Activated CD4-positive, alpha-beta T cell treated with anti-CD3 and anti-CD28 coated beads for 48 hours (primary cell): Measurements from ENCODE around the gene CSTF1.

Experiments used
- DNase-seq: peaks from one replicate; pipeline ENCODE4 v3.0.0-alpha.2; 2020

Gene CSTF1

DNA sequence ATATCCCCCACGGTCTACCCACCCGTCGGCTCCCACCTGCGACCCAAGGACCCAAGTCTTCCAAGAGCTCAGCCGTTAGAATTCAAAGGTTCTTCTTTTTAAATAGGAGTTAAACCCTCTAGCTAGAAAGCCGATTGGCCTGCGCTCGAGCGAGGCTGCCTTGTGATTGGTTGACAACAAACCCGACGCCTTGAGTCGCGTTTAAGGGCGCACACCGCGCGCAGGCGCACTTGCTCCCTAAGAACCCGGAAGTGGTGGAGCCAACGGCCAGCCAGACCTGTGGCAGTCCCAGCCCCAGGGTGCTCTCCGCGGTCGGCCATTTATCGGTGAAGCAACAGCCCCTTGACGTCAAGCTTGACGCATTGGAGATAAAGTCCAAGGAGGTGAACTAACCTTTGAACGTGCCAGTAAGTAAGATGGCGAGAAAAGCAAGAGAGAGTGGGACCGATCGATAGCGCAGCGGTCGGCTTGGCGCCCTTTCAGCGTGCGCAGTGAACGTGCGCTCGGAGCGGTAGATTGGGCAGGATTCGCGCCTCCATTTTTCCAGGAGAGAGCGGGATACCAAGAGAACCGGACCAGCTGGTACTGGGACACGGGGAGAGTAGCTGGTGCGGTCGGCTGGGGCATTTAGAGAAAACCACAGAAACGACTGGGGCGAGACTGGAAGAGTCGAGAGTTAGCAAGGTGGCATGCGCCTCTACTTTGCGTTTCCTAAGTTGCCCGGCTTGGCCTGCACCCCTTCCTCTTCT lies at the start of gene CSTF1, which contains the start of gene AURKA:
Gene CSTF1, plus strand, starts transcription at position 514 of the 749 bp plus-strand sequence. CDS start 2,908 bp downstream, outside the sequence.
Gene AURKA, minus strand, starts transcription at position 84 of the 749 bp plus-strand sequence. CDS start 4,018 bp downstream, outside the sequence.
- peak; percentile 100 for DNase-seq

DNA sequence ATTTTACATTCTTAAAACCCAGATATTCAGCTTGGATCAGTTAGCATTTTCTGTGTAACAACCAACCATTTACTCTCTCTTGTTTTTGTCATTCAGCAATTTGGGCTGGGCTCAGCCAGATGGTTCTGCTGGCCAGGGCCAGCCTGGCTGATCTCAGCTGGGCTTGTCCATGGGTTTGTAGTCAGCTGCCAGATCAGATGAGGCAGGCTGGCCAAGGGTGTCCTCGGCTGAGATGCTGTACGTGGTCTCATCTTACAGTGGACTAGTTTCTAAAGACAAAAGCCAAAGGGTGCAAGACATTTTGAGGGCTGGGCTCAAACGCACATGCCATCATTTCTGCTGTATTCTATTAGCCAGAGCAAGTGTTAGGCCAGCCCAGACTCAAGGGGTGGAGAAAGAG lies 49.7 kb upstream of the CSTF1 start:
- DNase-seq, result no peak

DNA sequence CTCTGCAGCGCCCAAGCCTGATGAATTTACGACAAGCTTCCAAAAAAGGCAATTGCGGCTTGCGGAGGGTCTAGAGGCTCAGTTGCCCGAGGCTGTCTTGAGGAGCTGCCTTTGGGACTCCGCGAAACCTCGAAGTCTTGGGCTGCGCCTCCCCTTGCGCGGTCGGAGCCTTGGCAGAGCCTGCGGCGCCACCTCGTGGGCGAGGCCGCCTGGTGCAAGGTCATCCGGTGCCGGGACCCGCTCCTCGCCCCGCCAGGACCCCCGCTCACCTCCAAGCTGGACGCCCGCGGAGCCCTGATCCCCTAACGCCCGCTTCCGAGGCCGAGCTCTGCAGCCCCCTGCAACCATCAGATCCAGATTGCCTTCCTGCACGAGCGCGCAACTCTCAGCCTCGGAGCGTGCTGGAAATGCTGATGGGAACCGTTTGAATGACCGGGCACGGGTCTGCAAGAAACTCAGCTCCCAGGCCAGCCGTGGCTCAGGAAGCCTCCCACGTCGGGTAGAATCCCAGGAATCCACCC lies 48.5 kb upstream of the CSTF1 start:
- DNase-seq, result peak; percentile 72

DNA sequence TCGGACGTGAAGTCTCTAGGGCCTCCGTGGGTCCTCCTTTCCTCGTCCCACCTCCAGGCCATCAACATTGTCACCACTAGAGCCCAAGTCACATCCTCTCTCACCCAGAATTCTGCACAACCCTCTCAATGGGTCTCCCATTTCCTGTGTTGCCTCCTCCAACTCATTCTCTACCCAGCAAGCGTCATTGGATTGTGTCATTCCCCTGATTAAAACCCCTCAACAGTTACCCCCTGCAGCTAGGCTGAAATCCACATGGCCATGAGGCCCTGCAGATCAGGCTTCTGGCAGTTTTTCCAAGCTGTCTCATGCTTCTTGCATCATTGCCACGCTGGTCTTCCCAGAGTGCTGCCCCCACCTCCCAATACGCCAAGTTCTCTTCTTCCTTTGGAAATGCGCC lies 46.5 kb upstream of the CSTF1 start:
- no peak for DNase-seq

DNA sequence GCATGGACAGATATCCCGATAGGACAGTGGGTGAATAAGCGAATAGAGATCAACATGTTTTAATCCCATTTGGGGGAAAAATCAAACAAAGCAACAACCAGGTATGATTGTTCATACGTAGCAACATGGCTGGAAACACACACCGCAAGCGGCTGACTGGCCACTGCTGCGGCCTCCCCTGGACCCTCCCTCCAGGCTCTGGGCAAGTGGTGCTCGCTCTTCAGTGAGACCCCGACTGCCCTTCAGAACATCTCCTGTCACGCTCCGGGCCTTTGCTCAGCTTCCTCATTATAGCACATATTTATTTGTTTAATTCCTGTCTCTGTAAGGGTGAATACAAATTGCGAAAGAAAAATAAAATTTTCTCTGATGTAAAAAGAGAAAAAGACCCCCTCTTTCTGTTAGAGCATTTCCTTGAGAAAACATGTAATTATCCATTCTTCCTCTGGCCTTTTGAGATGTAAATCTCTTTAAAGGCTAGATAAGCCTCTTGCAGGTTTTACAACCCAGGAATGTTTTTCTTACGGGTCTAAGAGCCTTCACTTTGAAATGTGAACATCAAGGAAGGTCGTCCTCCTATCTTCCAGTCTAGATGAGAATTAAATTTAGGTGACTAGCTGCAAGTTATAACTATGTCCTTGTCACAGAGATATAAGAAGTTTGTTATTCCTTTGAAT lies 44.7 kb upstream of the CSTF1 start:
- DNase-seq, result no peak

DNA sequence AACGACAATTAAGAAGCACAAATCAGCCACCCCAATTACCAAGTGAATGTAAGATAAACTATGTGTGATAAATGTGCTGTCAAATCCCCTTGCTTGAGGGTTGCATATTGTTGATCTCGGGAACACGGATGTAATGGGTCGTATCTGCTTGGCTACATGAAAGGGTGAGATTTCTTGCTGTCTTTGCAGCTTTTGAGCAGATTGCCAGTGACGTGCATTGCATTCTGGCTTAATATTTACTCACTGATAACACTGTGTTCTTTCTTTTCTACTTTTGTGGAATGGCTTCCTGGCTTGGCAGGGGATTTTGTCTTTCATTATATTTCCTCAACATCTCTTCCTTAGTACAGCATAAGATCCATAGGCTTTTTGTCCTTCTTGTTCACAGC lies 44.1 kb upstream of the CSTF1 start:
- no peak for DNase-seq

DNA sequence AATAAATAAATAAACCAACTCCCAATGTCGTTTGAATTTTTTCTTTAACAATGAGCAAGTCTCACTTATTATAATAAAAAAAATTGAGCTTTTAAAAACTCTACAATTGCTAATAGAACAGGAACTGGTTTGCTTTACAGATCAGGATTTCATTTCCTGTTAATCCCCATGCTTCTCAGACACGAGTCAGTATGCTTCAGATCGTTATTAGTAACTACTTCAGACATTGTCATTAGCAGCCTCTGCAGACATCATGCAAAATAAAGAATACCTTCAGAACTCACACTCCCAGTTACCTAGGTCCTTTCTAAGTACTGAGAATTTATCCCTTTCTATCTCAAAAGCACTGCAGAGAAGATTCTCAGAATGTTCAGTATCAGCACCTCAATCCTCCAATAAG lies 43.7 kb upstream of the CSTF1 start:
- DNase-seq, result no peak

DNA sequence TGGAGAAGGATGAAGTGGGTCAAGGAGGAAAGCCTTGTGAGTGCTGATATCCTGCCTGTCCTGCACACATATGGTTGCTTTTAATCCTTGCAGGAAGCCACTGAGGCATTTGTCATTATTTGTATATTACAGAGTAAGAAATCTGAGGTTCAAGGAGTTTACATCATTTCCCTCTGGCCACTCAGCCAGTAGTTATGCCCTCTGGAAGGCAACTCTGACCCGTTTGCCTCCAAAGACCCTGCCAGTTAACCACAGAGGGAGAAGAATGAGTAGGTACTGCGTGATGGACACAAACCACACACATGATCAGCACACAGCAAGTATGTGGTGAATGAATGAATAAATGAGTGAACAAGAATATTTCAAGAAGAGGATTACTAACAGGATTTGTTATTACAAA lies 41.6 kb upstream of the CSTF1 start:
- DNase-seq, result no peak

DNA sequence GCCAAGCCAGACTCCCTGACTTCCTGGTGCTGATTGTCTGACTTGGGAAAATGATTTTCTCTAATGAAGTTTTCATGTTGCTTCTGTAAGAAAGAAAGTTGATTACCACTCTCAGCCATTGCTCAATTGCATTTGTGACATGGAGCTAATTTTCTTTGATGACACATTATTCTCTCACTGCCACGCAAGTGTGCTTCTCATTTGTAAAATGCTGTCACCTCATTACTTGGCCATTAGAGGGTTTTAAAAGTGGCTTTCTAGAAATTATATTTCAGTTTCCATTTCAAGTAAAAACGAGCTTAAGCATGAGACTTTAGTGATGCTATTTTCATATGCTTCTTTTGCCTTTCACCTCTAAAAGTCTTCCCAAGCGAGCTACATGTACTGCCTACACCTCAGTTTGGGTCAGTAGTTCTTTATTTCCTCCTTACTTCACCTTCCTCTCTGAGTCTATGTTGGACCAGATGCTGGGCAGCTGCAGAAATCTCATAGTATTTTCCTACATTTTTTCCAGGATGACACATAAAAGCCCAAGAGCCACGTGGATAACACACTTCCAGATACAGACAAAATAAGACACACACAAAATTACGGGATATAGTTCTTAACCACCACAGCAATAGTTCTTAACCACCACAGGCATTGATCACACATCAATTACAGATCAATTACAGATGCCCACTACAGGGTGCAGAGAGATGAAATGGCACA lies 39.9 kb upstream of the CSTF1 start:
- DNase-seq, result no peak

DNA sequence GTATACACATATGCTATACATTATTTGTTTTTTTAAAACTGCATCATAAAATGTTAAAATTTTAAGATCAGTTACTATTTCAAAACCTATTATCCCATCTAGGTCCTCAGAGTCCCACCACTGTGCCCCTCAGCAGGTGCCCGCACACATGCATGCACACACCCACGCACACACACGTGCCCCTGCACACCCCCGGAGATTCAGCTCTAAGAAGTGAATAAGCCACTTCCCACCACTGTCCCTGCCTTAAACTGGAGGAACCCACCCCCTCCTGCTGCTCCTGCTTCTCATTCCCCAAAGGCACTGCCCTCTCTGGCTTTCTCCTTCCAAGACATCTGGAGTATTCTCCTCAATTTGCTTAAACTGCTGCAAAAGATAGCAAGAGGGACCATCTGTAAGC lies 39.1 kb upstream of the CSTF1 start:
- DNase-seq, result no peak

DNA sequence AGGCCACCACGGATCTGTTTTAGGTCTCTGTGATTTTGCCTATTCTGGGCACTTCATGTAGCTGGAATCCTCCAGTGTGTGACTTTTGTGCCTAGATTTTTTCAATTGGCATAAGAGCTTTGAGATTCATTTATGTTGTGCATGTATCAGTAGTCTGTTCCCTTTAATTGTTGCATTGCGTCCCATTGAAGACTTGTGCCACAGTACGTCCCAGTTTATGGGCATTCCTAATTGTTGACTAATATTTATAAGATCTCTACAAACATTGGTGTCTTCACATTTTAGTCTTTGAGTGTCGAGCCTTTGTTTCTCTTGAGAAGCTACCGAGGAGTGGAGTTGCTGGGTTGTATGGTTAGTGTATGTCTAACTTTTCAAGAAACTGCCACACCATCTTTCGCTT lies 34.4 kb upstream of the CSTF1 start:
- DNase-seq, result no peak

DNA sequence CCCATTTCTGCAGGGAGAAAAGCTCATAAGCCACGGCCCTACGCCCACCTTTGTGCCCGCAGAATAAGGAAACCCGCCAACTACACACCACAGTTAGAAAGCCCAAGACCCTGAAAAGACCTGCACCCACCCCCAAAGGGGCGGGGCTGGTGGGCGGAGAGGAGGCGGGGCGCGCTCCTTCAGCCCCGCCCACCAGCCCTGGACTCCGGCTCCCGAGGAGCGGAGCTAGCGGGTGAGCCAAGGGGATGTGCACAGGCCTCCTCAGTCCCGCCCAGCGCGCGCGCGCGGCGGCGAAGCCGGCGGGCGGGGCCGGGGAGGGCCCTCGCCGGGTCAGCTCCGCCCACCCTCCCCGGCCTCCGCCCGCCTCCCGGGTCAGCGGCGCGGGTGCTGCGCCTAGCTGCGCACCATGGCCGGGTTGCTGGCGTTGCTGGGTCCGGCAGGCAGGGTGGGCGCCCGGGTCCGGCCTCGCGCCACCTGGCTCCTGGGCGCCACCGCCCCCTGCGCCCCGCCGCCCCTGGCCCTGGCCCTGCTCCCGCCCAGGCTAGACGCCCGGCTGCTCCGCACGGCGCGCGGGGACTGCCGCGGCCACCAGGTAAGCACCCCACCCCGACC lies 33.7 kb upstream of the CSTF1 start, which contains the start of gene FAM210B:
Gene FAM210B, plus strand, starts transcription at position 375 of the 612 bp plus-strand sequence. Its CDS starts 32 bp downstream, at position 407.
- peak; percentile 86 for DNase-seq

DNA sequence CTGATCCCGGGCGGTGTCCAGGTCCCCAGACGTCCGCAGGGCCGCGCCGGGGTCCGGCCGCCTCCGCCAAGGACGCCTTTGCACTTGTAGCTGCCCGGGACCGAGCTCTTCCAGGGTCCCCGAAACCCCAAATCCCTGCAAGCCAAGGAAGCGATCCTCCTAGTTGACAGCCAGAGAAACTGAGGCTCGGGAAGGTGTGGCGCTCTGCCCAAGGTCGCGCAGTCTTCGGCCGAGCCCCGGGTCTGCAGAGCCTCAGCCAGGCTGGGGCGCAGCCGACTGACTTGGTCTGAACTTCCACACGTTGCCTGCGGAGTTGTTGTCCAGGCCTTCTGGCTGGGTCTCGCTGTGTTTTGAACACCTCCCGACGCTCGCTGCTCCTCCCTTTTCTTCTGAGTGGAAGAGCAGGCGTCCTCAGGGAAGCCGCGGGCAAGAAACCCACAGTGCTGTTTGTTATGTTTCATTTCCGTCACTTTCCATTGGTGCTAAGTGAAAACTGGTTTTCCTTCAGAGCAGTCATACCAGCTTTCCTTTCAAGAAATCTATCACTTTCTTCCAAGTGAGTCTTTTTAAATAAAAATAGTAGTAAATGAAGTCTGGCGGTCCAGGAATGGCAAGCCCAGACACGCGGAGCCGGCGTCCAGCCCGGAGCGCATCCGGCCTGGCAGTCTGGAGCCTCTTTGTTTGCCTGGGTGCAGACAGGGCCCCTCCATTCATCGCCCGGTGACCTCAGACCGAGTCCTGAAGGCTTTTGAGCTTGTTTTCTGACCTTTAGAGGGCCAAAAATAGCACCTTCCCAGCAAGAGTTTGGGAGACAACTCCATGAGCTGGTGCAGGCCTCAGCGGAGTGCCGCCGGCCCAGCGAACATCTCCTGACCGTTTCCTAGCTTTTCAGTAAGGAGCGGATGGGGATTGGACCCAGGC lies 33.0 kb upstream of the CSTF1 start:
- peak; percentile 36 for DNase-seq

DNA sequence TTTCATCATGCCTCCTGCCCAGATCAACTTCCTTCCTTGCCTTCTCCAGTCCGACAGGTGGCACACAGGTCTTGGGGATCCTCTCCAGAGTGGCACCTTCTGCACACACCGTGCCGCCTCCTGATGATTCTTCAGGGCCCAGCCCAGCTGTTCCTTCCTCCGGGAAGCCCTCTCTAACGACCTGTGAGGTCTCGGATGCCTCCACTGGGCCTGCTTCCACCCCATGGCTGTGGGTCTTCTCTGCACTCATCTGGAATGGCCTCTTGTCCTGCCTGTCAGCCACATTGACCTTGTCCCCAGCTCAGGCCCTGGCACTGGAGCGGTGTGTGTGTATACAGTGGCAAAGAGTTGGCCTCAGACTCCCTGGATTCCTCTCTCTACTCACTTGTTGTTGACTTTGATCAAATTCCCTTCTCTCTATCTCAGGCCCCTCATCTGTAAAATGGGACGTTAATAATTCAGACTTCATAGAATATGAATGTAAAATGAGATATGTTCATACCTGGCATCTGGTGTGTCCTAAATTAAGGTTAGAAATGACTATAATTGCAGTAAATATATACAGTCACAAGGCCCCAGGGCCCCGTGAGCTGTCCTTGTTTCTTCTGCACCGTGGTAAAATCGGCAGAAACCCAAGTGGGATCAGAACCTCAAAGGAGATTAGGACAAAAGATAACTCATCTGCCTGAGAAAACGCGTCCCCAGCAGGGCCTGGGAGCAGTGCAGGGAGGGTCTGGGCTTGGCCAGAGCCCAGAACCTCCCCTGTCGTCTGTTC lies 32.1 kb upstream of the CSTF1 start:
- DNase-seq, result no peak

DNA sequence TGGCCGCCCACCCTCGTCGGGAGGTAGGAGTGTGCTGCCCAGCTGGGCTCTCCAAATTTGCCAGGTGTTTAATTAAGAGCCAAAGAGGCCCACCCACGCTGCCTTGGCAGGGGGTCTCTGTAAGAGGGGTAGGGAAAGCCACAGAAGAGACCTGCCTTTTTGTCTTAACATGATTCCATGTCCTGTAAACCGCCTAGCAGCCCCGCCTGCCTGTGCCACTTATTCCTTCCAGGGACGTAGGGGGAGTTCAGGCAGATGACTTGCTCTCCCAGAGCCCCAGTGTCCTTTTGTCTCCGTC lies 31.6 kb upstream of the CSTF1 start:
- DNase-seq, result no peak

DNA sequence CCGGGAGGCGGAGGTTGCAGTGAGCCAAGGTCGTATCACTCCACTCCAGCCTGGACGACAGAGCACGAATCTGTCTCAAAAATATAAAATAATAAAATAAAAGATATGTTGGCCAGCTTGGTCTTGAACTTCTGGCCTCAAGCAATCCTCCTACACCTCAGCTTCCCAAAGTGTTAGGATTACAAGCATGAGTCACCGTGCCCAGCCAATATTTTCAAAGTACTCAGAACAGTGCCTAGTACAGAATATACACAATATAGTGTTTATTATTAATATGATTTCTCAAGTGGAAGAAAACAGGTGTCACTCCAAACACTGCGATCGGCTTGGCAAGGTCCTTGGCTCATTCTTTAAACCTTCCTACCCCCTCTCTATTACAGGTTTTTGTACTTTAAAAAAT lies 30.5 kb upstream of the CSTF1 start:
- no peak for DNase-seq

DNA sequence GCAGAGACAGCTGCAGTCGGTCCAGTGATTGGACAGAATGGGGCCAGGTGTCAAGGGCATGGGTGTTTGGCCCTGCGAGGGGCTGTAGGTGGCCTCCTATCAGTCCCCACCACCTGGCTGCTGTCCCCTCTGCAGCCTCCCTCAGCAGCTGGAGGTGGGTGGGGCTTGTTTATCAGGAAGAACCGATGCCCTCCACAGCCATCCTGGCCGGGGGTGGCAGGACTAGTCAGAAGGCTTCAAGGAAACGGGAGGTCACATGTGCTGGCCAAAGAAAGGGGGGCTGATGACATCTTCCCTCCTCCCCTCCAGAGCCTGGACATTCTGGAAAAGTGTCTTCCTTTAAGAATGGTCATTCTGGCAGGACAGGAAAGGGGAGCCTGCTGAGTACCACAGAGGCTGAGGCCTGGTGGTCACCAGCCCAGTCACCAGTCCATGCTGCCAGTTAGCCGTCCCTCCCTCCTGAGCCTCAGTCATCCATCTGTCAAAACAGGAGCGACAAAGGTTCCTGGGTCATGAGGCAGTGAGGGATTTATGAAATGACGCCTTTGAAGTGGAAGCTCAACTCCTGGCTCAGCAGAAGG lies 29.5 kb upstream of the CSTF1 start:
- no peak for DNase-seq

DNA sequence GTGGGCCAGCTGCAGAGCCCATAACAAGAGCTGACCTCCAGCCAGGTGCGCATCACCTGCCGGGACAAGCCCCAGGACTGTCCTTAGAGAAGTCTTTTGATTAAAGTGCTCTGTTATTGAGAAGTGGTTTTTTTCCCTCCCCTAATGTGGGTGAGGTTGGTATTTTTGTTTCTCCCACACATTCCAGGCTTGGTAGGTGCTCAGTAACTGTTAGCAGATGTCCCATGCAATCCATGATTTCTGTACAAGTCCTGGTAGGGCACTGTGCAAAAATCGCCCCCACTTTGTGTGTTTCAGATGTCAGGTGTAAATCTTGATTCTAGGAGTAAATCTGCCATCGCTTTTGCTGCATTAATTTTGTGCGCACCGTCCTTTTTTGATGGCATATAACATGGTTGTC lies 29.0 kb upstream of the CSTF1 start:
- no peak for DNase-seq

DNA sequence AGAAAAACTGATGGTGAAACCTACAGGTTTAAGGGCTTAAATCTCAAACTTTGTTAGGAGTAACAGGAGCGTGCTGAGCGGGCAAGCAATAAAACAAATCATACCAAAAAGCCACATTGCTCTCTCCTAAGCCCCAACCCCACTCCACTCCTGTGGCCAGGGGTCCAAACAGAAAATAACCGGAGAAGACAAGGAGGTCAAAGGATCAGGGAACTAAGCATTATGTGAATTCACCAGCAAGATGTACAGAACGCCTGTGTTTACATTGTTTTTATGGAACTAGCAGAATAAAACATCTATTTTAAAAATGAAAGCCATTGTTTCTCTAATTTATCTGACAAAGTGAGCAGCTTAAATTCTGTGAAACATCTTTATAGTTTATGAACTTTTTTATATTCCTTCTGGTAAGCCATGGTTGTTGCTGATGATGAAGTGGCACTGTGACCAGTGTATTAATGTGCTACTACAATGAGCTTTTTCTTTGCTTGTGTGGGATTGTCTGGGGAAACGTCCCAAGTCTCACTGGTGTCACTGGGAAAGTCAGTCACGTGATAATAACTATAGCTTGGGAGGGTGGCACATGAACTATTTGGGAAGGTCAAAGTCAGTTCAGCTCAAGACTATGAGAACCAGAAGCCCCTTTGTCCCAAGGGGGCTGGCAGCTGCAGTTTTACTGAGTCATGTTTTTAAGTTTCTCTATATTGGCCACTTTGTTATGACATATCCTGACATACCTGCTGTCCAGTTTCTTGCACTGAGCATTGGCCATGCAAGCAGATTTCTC lies 23.9 kb upstream of the CSTF1 start:
- no peak for DNase-seq

DNA sequence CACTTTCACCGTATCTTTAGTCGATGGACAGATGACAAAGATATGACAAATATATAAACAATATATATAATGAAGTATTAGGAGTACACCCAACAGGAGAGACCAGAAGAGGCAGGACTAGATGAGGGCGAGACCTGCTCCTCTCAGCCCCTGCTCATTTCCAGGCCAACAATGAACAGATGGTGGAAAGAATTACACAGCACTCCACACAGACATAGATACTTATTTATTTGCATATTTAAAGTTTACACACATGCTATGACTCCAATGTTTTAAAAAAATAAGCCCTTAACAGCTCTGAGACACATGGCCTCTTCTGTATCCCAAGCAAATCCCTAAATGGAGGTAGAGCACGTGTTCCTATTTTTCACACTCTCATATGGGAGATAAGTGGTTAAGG lies 23.3 kb upstream of the CSTF1 start:
- DNase-seq, result no peak
